ENCODE measurements around the gene KRT35.

DNA sequence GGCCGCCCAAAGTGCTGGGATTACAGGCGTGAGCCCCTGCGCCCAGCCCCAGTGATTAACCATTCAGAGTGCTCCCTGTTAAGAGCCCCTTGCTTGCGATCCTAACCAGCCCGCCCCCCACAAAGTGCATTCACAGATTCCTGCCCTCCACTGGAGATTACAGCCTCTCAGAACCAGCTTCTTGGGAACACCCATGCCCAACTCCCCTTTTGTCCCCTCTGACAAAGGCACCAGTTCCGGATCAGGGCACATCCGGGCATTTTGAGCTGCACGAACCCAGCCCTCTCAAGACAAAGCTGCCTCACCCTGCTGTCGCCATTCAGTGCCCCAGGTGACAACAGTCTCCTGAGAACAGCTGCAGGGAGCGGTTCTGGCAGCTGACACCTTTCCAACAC lies 48.0 kb upstream of the KRT35 start:
- TF ChIP-seq POLR2AphosphoS5 (IDR thresholded peaks at IDR 0.05) (no peak), POLR2A (IDR thresholded peaks at IDR 0.05; ENCODE audit: low read depth) (no peak)
- TF ChIP-seq, protein P1, sequence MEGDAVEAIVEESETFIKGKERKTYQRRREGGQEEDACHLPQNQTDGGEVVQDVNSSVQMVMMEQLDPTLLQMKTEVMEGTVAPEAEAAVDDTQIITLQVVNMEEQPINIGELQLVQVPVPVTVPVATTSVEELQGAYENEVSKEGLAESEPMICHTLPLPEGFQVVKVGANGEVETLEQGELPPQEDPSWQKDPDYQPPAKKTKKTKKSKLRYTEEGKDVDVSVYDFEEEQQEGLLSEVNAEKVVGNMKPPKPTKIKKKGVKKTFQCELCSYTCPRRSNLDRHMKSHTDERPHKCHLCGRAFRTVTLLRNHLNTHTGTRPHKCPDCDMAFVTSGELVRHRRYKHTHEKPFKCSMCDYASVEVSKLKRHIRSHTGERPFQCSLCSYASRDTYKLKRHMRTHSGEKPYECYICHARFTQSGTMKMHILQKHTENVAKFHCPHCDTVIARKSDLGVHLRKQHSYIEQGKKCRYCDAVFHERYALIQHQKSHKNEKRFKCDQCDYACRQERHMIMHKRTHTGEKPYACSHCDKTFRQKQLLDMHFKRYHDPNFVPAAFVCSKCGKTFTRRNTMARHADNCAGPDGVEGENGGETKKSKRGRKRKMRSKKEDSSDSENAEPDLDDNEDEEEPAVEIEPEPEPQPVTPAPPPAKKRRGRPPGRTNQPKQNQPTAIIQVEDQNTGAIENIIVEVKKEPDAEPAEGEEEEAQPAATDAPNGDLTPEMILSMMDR (IDR thresholded peaks at IDR 0.05), result no peak

Measured in esophagus muscularis mucosa (tissue), 3 donors.